Regular cardiac myocyte (primary cell): ENCODE data around the gene DCXR. TPM values are rescaled to one million over a fixed set of nuclear protein-coding genes. Genes with fewer than 3 reads are reported as not detected.

Experiments used
- total RNA-seq: library from RNA; depleted of rRNA; stranded (reverse); fragments of >200 nt; gene quantifications from 2 replicates; pipeline ENCODE4 v1.2.3, GENCODE V29; 2014

Gene DCXR
- total RNA-seq, result 51.0 and 75.3 TPM in 2 replicates

DNA sequence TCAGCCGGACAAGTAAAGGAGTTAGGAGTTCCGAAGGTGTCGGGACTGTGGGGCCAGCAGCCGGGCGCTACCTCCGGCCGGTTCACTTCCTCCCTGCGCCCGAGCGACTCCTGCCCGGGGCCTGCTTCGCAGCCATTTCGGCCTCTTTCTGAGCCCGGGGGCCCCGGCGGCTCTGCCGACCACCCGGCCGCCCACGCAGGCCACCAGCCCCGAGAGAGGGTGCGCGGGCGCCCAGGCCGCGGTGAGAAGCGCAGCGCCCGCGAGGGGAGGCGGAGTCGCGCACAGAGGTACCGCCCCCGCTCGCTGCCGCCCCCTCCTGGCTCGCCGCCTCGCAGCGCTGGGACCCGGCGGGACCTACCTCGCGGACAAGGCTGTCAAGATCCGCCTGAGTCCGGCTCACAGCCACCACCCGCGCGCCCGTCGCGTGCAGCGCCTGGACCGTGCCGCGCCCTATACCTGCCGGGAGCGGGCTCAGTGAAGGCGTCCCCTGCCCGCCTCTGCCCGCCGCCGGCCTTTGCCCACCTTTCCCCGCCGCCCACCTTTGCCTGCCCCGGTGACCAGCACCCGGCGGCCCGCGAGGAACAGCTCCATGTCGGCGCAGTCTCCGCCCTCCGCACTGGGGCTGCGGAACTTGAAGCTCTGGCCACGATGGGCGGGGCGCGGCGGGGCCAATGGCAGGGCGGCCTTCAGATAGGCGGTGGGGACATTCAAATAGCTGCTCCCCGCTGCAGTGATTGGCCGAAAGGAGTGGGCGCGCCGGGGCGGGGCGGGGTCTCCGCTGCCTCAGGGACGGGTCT, at the start of gene DCXR:
Gene DCXR, minus strand, starts transcription at position 606 of the 797 bp plus-strand sequence. Its CDS starts 15 bp downstream, at position 591.

DNA sequence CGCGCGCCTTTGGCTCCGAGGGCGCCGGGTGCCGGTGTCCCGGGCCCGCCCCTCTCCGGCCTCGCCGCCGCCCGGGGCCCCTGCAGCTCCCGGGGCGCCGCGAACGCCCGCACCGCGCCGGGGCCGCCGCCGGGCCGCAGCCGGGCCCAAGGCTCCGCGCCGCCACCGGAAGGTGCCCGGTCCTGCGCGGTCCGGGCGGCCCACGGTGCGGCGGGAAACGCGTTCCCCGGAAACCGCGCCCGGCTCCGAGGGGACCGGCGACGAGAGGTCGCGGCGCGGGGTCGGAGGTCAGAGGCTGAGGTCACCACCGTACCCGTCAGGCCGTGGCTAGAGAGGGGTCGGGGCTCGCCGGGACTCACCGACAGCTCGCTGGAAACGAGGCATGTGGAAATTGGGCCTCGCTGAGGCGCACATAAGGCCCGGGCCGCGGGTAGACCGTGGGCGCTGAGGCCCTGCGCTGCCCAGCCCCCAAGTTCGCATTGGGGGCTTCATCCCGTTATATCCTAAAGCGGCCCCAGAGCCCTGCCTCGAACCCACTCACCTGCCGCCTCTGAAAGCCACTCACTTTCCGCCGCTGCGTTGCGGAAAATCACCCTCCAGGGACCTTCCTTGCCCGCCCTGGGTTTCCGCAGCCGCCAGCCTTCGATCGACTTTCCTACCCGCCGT, 28.3 kb upstream of the DCXR start, which contains the start of gene DUS1L:
Gene DUS1L, minus strand, starts transcription at position 167 of the 666 bp plus-strand sequence. CDS start 745 bp downstream, outside the sequence.

DNA sequence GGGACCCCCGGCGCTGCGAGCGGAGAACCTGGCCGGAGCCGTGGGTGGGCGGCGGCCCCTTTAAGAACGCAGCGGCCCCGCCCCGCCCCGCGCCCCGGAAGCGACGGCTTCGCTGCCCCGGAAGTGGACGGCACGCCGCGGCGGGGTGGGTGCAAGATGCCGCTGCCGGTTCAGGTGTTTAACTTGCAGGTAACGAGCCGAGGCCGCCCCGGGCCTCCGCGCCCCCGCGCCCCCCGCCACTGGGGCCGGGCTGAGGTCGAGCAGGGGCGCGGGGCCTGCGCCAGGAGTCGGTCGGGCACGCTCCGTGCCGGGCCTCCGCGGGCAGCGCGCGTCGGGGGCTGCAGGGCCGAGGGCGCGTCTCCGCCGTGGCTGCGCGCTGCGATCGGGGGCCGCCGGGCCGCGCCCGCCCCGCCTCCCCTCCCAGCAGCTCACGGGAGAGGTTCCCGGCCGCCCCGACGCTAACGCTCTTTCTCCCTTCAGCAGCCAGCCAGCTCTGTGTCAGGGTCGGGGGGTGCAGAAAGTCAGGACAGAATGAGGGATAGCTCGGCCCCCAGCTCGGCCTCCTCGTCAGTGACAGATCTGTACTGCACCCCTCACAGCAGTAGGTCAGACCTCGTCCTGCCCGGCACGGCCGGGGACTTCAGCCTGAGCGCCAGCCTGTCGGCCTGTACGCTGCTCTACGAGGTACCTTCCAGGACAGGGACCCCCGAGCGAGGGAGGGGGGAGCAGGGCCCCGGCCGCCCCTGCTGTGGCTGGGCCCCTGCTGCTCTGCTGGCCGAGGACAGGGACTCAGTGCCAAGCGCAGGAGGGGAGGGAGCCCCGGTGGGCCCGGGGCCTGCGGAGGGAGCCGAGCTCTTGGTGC, 14.5 kb upstream of the DCXR start, which contains the start of the genes GPS1 and RFNG:
Gene GPS1, plus strand, starts transcription at position 123 of the 862 bp plus-strand sequence. Its CDS starts 34 bp downstream, at position 157.
Gene RFNG, minus strand, starts transcription at position 36 of the 862 bp plus-strand sequence. CDS start 45 bp downstream, outside the sequence.

DNA sequence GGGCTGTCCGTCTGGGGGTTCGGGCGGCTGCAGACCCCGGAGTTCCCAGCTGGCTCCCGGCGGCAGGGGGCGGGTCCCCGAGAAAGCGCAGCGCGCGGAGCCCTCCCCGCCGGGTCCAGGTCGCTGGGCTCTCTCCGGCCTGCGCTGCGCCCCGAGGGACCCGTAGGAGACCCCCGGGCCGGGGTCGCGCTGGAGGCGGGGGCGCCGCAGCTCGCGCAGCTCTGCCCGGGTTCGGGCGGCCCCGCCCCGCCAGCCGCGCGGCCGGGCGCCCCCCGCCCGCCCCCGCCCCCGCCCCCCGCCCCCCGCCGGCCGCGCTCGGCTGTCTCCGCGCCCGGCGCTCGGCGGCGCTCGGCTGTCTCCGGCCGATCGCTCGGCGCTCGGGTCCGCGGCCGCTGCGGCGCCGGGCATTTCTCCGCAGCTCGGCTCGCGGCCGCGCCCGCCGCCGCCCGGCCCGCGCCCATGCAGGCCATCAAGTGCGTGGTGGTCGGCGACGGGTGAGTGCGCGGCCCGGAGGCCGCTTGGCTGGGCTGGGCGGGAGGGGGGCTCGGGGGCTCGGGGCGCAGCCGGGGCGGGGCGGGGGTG, 6.1 kb downstream of the DCXR start, which contains the start of gene RAC3:
Gene RAC3, plus strand, starts transcription at position 376 of the 582 bp plus-strand sequence. Its CDS starts 84 bp downstream, at position 460.

DNA sequence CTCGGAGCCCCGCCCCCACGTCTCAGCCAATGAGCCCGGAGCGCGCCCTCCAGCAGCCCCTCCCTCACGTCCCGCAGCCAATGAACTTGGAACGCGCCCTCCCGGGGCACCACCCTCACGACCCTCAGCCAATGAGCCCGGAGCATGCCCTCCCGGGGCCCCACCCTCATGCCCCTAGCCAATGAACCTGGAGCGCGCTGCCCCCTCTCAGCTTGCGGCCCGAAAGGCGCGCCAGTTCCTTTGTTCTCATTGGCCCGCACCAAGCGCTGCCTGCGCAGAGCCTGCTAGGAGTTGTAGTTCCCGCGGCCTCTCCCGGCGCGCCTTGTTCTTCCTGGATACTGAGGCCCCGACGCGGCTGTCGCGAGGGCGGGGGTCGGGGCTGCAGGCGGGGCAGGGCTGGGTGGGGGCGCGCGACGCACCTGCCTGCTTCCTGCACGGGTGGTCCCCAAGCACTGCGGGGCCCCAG, 14.5 kb downstream of the DCXR start, which contains the start of gene LRRC45:
Gene LRRC45, plus strand, starts transcription at position 325 of the 466 bp plus-strand sequence. CDS start 339 bp downstream, outside the sequence.

DNA sequence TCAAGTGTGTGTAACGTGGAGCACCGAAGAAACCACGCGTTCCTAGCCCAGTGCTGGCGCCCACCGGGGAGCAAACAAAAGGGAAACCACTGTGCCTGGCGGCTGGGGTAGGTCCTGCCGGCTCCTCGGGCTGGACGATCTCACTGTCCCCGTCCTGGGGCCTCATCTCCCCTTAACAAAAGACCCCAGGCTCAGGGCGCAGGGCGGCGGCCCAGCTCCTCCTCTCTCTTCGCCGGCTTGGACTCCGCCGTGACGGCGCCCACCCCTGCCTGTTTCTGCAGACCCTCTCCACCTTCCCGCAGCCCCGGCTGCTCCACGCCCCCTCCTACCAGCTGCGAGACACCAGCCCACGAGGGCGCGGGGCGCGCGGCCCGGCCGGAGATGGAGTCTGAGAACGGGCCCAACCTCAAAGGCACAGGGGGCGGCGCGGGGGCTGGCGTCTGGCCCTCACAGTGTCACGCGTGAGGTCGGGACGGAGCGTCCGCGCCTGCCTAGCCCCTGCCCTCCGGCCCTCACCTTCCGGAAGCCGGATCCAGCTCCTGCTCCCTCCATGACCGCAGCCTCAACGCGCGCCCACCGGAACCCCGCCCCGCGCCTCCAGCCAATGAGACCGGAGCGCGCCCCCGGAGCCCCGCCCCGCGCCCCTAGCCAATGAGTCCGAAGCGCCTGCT, 15.1 kb downstream of the DCXR start, which contains the start of gene CENPX:
Gene CENPX, minus strand, starts transcription at position 569 of the 671 bp plus-strand sequence. Its CDS starts 17 bp downstream, at position 552.

Other genes with a start within 250 kb of the DCXR start
- not detected in 2 replicates for gene GCGR, start 233.5 kb downstream of the DCXR start, total RNA-seq
- gene MCRIP1, start 204.4 kb downstream of the DCXR start, total RNA-seq, result 91.6 and 113 TPM in 2 replicates
- 0.19 and 0.28 TPM in 2 replicates for gene PPP1R27, start 202.6 kb downstream of the DCXR start, total RNA-seq
- 1,109 and 1,495 TPM in 2 replicates for gene P4HB, start 177.2 kb downstream of the DCXR start, total RNA-seq
- gene ARHGDIA, start 166.4 kb downstream of the DCXR start, total RNA-seq, result 132 and 223 TPM in 2 replicates
- 60.0 and 264 TPM in 2 replicates for gene ALYREF, start 146.1 kb downstream of the DCXR start, total RNA-seq
- 110 and 239 TPM in 2 replicates for gene ANAPC11, start 146.0 kb downstream of the DCXR start, total RNA-seq
- 0.58 and 0.85 TPM in 2 replicates for gene NPB, start 135.5 kb downstream of the DCXR start, total RNA-seq
- gene PCYT2, start 126.3 kb downstream of the DCXR start, total RNA-seq, result 27.6 and 43.3 TPM in 2 replicates
- 11.3 and 23.8 TPM in 2 replicates for gene SIRT7, start 119.5 kb downstream of the DCXR start, total RNA-seq
- 14.4 TPM in 2 replicates for gene MAFG, start 110.0 kb downstream of the DCXR start, total RNA-seq
- gene PYCR1, start 100.4 kb downstream of the DCXR start, total RNA-seq, result 107 and 123 TPM in 2 replicates
- not detected in 2 replicates for gene MYADML2, start 90.5 kb downstream of the DCXR start, total RNA-seq
- not detected in 2 replicates for gene NOTUM, start 76.5 kb downstream of the DCXR start, total RNA-seq
- 19.6 and 23.7 TPM in 2 replicates for gene ASPSCR1, start 60.1 kb downstream of the DCXR start, total RNA-seq
- 13.8 and 53.7 TPM in 2 replicates for gene CENPX, start 14.8 kb downstream of the DCXR start, total RNA-seq
- 9.0 and 19.2 TPM in 2 replicates for gene LRRC45, start 14.4 kb downstream of the DCXR start, total RNA-seq
- 4.4 and 6.5 TPM in 2 replicates for gene RAC3, start 6.0 kb downstream of the DCXR start, total RNA-seq
- gene RFNG, start 14.1 kb upstream of the DCXR start, total RNA-seq, result 21.5 and 35.2 TPM in 2 replicates
- gene GPS1, start 14.2 kb upstream of the DCXR start, total RNA-seq, result 69.9 and 119 TPM in 2 replicates
- 42.8 and 60.0 TPM in 2 replicates for gene DUS1L, start 28.1 kb upstream of the DCXR start, total RNA-seq
- gene FASN, start 60.5 kb upstream of the DCXR start, total RNA-seq, result 27.3 and 63.5 TPM in 2 replicates
- 10.2 and 11.6 TPM in 2 replicates for gene CCDC57, start 175.1 kb upstream of the DCXR start, total RNA-seq
- 203 and 289 TPM in 2 replicates for gene SLC16A3, start 191.3 kb upstream of the DCXR start, total RNA-seq
- gene CSNK1D, start 236.0 kb upstream of the DCXR start, total RNA-seq, result 36.6 and 55.4 TPM in 2 replicates